CD4-positive, alpha-beta T cell treated with Interleukin-15 for 4 hours (primary cell): Measurements from ENCODE around the gene NDUFA7.
A peak's percentile ranks its signal among the peaks of the same experiment; 100 is the strongest.
"Not testable (repeated sequence)": the region's sequence is repeated elsewhere in the genome, so short reads cannot be mapped to it uniquely, and the experiment has no call there.

Experiments used
- DNase-seq: peaks from one replicate; pipeline ENCODE4 v3.0.0-alpha.2; 2020; ENCODE audit warnings: low spot score

Gene NDUFA7

DNA sequence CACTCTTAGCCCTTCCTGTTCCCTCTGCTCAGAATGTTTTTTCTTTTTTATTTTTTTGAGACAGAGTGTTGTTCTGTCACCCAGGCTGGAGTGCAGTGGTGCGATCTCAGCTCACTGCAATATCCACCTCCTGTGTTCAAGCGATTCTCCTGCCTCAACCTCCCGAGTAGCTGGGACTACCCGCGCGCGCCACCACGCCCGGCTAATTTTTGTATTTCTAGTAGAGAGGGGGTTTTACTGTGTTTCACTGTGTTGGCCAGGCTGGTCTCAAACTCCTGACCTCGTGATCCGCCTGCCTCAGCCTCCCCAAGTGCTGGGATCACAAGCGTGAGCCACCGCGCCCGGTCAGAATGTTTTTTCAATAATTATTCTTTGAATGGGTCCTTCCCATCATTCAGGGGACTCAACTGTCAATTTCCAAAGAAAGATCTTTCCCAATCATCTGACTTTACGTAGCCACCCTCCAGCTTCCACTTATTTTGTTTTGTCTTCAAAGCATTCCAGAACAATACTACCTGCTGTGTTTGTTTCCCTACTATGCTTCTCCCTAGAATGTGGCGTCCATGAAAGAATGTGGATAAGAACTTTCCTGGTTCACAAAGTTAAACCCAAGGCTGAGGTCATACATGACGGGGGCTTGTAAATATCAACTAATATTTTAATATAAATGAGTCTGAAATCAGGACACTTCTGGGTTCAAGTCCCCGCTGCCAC is 1.2 kb downstream of the NDUFA7 start:
- no peak for DNase-seq

DNA sequence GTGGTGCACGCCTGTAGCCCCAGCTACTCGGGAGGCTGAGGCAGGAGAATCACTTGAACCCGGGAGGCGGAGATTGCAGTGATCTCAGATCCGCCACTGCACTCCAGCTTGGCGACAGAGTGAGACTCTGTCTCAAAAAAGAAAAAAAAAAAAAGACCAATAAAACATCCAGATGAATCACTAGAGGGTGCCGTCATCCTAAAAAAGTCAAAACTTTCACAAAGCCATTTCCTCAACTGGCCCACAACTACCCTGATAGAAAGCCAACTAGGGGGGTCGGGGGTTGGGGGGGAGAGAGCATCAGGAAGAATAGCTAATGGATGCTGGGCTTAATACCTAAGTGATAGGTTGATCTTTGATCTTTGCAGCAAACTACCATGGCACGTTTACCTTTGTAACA is 2.3 kb downstream of the NDUFA7 start:
- not testable (repeated sequence) for DNase-seq

DNA sequence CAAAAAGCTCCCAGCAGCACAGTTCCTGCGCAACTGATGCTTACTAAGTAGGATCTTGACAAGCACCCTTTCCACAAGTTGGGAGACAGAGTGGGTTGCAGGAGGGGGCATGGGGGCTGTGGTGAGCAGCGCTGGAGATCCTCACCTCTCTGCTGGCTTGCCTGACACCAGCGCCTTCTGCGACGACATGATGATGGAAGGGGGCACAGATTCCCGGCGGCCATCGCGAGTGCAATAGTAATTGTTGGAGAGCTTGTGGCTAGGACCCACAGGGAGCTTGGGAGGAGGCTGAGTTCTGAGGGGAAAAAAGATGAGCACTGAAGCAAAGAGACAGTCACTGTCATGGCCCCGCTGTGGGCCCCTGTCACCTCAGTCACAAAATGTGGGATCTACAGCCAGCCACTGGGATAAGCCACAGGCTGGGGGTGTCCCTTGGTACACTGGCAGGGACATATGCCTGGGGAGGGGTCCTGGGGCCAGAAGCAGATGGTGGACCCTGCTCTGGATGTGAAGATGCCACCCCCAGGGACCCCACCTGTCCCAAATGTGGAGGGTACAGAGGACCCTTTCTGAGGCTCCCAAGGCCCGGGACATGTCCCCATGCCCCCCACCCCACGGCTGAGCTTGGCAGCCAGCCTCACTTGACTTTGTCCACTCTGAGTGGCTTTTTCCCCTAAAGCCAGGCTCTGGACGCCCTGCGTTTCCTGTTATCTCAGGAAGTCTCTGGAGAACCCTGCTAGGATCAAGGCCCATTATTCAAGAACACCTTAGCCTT is 4.6 kb downstream of the NDUFA7 start:
- DNase-seq = no peak

DNA sequence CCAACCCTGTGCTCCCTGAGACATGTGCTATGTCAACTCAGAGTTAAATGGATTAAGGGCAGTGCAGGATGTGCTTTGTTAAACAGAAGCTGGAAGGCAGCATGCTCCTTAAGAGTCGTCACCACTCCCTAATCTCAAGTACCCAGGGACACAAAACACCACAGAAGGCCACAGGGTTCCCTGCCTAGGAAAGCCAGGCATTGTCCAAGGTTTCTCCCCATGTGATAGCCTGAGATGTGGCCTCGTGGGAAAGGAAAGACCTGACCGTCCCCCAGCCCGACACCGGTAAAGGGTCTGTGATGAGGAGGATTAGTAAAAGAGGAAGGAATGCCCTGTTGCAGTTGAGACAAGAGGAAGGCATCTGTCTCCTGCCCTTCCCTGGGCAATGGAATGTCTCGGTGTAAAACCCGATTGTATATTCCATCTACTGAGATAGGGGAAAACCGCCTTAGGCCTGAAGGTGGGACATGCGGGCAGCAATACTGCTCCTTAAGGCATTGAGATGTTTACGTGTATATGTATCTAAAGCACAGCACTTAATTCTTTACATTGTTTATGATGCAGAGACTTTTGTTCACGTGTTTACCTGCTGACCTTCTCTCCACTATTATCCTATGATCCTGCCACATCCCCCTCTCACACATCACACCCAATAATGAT is 6.1 kb downstream of the NDUFA7 start:
- not testable (repeated sequence) for DNase-seq

DNA sequence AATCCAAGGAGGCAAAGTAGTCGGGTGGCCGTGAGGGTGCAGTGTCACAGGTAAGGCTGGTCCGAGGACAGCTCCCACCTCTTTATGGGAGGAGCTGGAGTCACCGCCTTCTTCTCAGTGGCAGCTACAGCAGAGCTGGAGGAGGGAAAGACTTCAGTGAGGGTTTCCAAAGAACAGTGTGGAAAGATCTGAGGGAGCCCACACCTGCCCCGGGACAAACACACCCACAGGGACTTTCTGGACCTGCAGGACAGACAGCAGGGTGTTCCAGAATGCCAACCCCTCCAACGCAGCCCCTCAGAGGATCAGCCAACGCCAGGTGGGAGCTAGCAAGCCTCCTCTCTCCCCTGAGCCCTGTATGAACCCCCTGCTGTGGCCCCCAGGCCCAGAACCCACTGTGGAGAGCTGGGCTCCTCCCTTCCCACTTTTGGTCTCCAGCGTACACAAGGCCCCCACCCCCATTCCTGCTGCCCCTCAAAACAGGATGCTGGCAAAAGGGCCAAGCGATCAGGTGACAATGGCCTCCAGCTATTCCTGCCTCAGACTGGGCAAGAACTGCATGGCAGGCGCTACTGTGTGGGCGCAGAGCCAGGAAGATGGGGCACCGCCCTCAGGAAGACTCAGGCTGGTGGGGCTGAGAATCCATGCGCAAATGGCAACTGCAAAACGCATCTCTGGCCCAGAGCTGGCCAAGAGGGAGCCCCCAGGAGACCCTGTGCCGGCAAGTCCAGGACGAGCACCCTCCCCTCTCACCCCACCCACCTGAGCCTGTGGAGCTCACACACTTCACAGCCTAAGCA is 9.5 kb downstream of the NDUFA7 start:
- DNase-seq = no peak

DNA sequence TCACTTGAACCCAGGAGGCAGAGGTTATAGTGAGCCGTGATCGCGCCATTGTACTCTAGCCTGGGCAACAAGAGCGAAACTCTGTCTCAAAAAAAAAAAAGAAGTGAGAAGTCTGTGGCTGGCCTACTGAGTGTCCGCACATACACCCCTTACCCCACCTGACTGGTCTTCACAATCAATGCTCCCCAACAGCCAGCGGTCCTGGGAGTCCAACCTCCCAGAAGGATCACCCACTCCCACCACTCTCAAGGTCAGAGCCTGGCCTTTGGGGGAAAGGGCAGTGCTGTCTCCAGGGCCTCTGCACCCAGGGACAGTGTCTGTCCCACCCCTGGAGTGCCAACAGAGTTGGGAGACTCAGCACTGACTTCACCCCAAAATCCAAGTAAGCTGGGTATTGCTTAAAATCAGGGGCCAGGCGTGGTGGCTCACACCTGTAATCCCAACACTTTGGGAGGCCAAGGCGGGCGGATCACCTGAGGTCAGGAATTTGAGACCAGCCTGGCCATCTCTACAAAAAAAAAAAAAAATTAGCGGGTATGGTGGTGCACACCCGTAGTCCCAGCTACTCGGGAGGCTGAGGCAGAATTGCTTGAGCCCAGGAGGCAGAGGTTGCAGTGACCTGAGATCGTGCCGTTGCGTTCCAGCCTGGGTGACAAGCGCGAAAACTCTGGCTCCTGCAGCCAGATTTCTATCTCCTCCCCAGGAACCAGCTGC is 10.7 kb downstream of the NDUFA7 start:
- DNase-seq = no peak

DNA sequence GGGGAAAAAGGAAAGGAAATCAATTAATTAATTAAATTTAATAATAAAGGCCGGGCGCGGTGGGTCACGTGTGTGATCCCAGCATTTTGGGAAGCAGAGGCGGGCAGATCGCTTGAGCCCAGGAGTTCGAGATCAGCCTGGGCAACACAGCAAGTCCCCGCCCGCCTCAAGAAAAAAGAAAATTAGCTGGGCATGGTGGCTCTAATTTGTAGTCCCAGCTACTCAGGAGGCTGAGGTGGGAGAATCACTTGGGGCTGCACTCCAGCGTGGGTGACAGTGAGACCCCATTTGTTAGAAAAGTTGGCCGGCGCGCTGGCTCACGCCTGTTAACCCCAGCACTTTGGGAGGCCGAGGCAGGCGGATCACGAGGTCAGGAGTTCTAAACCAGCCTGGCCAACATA is 12.3 kb downstream of the NDUFA7 start:
- DNase-seq = no peak

DNA sequence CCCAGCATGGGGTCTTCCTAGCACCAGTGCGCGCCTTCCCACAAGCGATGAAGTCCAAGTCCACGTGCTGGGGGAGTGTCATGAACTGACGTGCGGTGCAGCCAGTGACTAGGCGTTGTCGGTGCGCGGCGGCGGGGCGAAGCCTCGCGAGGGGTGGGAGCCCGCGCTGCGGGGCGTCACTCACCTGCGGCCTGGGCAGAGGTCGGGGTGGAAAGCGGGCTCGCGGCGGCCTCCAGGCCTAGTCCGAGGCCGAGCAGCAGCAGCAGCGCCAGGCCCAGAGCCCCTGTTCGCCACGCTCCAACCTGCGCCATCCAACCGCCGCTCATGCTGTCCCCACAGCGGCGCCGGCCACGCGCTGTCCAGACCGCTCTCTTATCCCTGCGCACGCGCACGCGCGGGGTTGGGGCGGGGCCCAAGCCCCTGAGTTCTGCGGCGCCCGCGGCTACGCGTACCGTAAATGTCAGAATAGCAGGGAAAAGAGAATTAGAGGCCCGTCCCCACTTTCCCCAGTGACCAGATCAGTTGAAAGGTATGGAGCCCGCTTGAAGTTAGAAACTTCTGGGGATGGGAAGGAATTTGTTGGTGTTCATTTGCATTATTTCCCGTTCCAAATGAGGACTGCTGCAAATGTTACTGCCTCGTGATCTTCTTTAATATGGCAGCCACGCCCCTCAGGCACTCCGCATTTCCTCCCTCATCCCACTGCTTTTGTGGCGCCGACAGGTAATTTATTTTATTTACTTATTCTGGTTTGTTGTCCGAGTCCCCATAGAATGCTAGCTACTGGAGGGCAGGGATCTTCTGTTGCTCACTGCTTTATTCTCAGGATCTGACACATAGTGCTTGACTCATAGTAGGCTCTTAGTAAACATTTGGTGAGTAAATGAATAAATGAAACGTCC is 13.0 kb downstream of the NDUFA7 start, which contains the start of gene CD320:
CD320 (minus strand) TSS at position 394 of the 902 bp plus-strand sequence; CDS start at position 326, 68 bp downstream.
- peak; percentile 82 for DNase-seq

DNA sequence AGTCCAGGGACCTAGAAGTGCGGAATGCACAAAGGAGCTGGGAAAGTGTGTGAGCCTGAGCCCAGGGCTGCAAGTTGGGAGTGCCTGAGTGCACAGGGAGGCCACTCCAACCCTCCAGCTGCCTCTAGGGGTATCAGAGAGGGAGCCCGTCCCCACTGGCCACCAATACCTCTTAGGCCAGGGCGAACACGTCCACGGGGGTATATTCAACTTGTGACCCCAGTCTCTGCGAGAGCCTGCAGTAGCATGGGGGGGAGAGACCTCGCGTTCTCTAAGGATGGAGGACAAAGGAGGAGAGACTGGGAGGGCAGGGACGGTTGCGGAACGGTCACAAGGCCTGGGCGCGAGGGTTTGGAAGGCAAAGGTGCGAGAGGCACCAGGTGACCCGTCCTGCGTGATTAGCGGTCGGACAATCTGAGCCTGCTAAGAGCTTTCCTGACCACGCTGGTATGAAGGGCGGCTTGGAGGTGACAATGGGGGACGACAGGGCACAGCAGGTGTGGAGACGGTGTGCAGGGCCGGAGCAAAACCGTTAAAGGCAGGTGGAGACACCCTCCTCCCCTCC is 13.7 kb downstream of the NDUFA7 start:
- DNase-seq = no peak

DNA sequence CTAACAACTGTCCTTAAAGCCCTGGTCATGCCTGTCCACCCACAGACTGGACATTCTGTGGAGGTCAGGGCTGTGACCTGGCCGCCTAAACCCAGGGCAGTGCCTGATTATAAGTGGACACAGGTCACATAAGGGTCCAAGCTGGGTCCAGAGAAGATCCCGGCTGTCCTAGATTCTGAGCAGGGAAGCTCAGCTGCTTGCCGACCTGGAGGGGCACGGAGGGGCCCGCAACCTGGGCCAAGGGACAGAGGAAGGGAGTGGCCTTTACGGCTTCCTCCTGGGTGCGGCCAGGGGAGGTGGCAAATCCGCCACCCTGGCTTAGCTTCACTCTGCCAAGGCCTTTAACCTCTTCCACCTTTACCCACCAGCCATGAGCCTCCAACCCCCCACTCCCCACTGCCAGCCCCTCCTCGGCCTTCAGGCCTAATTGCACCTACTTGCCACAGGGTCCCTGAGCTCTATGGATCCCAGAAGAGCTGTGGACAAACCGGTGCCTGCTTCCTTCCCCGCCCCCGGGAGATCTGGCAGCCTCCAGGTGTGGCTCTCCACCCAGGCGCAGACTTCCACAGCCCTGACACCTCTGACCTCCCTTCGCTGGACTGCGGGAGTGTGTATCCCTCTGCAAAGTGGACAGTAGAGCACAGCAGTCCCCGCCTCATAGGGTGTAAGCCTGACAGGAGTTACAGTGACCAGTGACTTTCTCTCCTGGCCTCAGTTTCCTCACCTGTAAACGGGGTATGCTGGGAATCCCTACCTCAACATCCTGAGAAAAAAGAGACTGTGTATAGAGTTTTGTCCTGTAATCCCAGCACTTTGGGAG is 14.7 kb downstream of the NDUFA7 start:
- DNase-seq = no peak

DNA sequence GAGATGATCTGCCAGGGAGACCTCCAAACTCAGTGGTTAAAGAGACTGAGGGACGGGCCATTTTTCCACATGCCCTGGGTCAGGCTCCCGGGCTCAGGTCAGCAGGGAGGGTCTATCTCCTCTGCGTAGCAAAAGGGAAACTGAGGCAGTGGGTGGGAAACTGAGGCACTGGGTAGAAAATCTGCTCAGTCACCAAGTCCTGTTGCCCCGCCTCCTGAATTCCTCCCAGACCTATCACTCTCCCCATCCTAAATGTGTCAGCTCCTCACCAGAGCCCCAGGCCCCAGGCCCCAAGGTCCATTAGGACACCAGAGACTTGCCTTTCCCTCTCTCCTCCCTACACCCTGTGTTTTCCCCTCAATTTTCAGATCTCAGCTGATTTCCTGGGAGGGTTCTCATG is 15.4 kb downstream of the NDUFA7 start:
- DNase-seq = no peak

DNA sequence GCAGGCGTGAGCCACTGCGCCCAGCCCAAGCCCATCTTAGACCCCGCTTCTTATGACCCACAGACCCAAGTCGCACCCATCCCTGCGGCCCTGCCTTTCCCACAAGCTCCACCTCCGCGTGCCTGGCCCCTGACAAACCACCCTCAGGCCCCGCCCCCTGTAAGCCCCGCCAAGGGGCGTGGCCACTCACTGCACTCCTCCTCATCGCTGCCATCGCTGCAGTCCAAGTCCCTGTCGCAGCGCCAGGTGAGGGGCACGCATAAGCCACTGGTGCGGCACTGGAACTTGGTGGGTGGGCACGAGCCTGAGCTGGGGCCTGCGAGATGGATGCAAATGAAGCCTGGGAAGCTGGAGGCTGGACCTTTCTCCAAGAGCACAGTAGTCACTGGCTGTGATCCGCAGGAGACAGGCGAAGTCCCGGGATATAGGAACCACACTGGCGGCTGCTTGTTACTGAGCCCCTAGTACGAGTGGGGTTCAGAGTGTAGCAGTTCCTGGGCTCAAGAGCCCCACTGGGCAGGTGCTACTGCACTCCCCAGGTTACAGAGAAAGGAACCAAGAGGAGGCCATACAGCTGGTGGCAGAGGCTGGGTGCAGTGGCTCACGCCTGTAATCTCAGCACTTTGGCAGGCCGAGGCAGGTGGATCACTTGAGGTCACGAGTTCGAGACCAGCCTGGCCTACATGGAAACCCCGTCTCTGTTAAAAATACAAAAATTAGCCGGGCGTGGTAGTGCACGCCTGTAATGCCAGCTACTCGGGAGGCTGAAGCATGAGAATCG is 16.1 kb downstream of the NDUFA7 start:
- DNase-seq = no peak

DNA sequence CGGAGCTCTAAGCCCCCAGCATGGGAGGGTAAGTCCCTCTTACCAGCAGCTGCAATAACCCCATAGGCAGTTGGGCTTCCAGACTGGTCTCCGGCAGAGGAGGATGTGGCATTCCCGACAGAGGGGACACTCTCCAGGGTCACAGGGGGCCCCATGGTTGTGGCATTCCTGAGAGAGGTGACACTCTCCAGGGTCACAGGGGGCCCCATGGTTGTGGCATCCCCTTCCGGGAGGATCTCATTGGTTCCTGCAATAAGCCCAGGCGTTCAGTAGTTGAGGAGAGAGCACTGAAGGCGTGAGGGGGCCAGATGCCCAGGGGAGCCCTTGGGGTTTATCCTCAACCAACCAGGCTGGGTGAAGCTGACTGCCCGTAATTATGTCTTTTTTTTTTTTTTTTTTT is 18.4 kb downstream of the NDUFA7 start:
- DNase-seq = no peak

DNA sequence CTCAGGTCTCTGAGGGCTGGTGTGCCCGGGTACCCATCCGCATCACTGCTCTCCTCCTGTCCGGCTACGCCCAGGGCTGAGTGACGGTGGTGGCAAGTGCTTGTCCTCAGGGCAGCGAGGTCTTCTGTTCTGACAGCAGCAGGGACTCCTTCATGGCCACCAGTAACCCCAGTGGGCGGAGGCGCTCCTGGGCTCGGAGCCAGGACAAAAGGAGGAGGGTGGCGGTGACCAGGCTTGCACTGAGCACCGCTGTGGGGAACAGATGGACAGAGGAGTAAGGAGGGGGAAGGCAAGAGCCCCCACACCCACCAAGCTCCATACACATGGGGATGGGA is 18.9 kb downstream of the NDUFA7 start:
- no peak for DNase-seq

DNA sequence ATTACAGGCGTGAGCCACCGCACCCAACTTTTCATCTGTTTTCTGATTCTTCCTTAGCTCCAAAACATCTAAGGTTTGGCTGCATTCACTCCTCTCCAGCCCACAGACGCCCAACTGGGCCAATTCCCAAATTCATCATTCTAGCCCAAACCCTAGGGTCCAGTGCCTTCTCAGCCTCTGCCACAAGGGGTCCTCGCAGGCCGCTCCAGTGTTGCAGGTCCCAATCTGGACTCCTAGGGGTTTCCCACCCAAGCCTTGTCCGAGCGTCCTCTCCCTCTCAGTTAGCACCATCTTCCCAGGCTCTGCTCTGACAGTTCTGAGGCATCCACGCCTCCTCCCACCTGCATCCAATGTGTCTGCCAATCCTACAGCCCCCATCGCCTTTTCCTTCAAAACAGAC is 29.8 kb downstream of the NDUFA7 start:
- DNase-seq = not testable (repeated sequence)

DNA sequence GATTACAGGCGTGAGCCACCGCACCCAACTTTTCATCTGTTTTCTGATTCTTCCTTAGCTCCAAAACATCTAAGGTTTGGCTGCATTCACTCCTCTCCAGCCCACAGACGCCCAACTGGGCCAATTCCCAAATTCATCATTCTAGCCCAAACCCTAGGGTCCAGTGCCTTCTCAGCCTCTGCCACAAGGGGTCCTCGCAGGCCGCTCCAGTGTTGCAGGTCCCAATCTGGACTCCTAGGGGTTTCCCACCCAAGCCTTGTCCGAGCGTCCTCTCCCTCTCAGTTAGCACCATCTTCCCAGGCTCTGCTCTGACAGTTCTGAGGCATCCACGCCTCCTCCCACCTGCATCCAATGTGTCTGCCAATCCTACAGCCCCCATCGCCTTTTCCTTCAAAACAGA is 44.7 kb downstream of the NDUFA7 start:
- DNase-seq = not testable (repeated sequence)

DNA sequence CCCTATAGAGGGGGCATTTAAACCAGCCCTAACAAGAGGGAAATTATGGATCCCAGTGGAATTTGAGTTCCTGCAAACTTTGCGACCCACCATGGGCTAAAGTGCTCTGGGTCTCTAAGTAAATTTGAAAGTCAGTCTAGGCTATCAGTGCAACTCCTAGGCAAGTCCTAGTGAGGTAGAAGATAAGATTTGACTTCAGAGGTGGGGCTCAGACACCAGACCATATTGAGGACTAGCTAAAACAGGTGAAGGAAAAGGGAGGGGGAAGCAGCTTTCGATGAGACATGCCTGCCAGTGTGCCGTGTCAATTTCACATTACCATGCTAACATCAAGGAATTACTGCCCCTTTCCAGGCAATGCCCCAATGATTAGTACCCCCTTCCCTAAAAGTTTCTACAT is 51.5 kb downstream of the NDUFA7 start:
- no peak for DNase-seq

DNA sequence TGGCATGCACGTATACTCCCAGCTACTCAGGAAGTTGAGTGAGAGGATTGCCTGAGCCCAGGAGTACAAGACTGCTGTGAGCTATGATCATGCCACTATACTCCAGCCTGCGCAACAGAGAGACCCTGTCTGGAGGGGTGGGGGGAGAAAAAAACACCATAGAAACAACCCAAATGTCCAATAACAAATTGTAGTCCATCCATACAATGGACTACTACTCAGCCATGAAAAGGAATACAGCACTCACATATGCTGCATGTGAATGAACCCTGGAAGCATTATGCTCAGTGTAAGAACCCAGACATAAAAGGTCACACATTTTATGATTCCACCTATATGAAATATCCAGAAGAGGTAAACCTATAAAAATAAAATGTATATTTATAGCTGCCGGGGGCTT is 55.3 kb downstream of the NDUFA7 start:
- no peak for DNase-seq

DNA sequence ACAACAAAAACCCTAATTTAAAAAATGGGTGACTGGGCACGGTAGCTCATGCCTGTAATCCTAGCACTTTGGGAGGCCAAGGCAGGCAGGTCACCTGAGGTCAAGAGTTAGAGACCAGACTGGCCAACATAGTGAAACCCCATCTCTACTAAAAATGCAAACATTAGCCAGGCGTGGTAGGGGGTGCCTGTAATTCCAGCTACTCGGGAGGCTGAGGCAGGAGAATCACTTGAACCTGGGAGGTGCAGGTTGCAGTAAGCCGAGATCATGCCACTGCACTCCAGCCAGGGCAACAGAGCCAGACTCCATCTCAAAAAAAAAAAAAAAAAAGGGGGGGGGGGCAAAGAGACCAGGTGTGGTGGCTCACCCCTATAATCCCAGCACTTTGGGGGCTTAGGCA is 56.9 kb downstream of the NDUFA7 start:
- not testable (repeated sequence) for DNase-seq
